HG03432 (cell line): ENCODE measurements around the gene TGIF1.
"Not testable (repeated sequence)": the region's sequence is repeated elsewhere in the genome, so short reads cannot be mapped to it uniquely, and the experiment has no call there.

Experiments used
- ATAC-seq: cut with Tn5 transposase; IDR thresholded peaks from one replicate; pipeline ENCODE4 v1.9.1; 2021; ENCODE audit warnings: mild to moderate bottlenecking, moderate library complexity; ENCODE audit not compliant: unreplicated experiment

The TGIF1 gene

GRCh38 chr18:3455090-3455635 is 5.2 kb downstream of the TGIF1 start:
- ATAC-seq, result no peak

- ATAC-seq, result no peak
These were observed 6.1 kb downstream of the TGIF1 start for GRCh38 chr18:3455907-3456685.

GRCh38 chr18:3456686-3457069 is 6.7 kb downstream of the TGIF1 start:
- no peak for ATAC-seq

GRCh38 chr18:3457261-3457724 is 7.3 kb downstream of the TGIF1 start:
- ATAC-seq, result no peak

- no peak for ATAC-seq
These were observed 8.4 kb downstream of the TGIF1 start for GRCh38 chr18:3458378-3458777.

- ATAC-seq, result peak; percentile 73
These were observed 9.2 kb downstream of the TGIF1 start for GRCh38 chr18:3458952-3459853.

GRCh38 chr18:3460823-3461398 is 10.9 kb downstream of the TGIF1 start:
- ATAC-seq, result no peak

GRCh38 chr18:3461704-3462103 is 11.7 kb downstream of the TGIF1 start:
- ATAC-seq, result no peak

GRCh38 chr18:3463051-3463450 is 13.1 kb downstream of the TGIF1 start:
- no peak for ATAC-seq

GRCh38 chr18:3466045-3466444 is 16.1 kb downstream of the TGIF1 start:
- ATAC-seq, result no peak

- no peak for ATAC-seq
These were observed 16.9 kb downstream of the TGIF1 start for GRCh38 chr18:3466872-3467271.

- ATAC-seq, result no peak
These were observed 18.2 kb downstream of the TGIF1 start for GRCh38 chr18:3468066-3468705.

GRCh38 chr18:3468833-3469232 is 18.9 kb downstream of the TGIF1 start:
- ATAC-seq, result no peak

- no peak for ATAC-seq
These were observed 21.2 kb downstream of the TGIF1 start for GRCh38 chr18:3471141-3471648.

GRCh38 chr18:3472121-3472520 is 22.1 kb downstream of the TGIF1 start:
- ATAC-seq, result not testable (repeated sequence)

- ATAC-seq, result peak; percentile 95
These were observed 22.9 kb downstream of the TGIF1 start for GRCh38 chr18:3472681-3473544.

GRCh38 chr18:3478262-3478978 is 28.4 kb downstream of the TGIF1 start:
- no peak for ATAC-seq

- no peak for ATAC-seq
These were observed 30.1 kb downstream of the TGIF1 start for GRCh38 chr18:3479978-3480509.
